HepG2 (cell line): Measurements from ENCODE around the gene FGF21. TPM values are rescaled to one million over a fixed set of nuclear protein-coding genes. Genes with fewer than 3 reads are reported as not detected.
"Not testable (repeated sequence)": the region's sequence is repeated elsewhere in the genome, so short reads cannot be mapped to it uniquely, and the experiment has no call there.

Experiments used
- ATAC-seq: fragments of 200-7000 bp; cut with Tn5 transposase; 3 replicates; pipeline ENCODE4 v1.9.1; 2020; ENCODE audit warnings: mild to moderate bottlenecking, moderate library complexity
- BruUV-seq: library from RNA; stranded (reverse); fragments of 400-500 nt; replicated peaks from 2 replicates; lab custom pipeline; 2021; lab: Mats Ljungman, UMichigan
- CTCF ChIA-PET: fragments of 300-600 bp; formaldehyde crosslinking; extraction: SDS; loops from one replicate; lab custom pipeline; 2021; ENCODE audit warnings: low total read pairs, inconsistent platforms, low intra/inter-chr PET ratio; lab: Yijun Ruan, JAX
- POLR2A ChIA-PET: fragments of 350-600 bp; sonication (Branson Sonifier 250); formaldehyde crosslinking; loops from one replicate; lab custom pipeline; 2020; ENCODE audit warnings: antibody characterized with exemption, inconsistent platforms; lab: Yijun Ruan, JAX
- DNase-seq: peaks from one replicate; pipeline ENCODE4 v3.0.0-alpha.2; 2015; ENCODE audit warnings: low spot score
- FAIRE-seq: peaks from 3 replicates; lab custom pipeline; 2011; peaks lifted over from hg19 to GRCh38; lab: Jason Lieb, UNC
- H2AFZ ChIP-seq: one replicate; pipeline ENCODE4 v1.6.1; 2011; ENCODE audit warnings: low read length, inconsistent platforms
- H3K27ac ChIP-seq: fragments of 300-600 bp; 3 replicates; pipeline ENCODE4 v1.8.0; 2011; ENCODE audit warnings: mixed run types, mild to moderate bottlenecking, mixed read lengths, low read length, inconsistent platforms; ENCODE audit not compliant: insufficient read depth; ENCODE audit errors: extremely low read length
- H3K27me3 ChIP-seq, 2 experiments: fragments of 200-600 bp in 1 of 2; 2 replicates in 1 of 2; 3 replicates in 1 of 2; pipeline versions ENCODE4 v1.6.0 to v1.8.0; 2011; ENCODE audit warnings: low read length in 2 of 2, mild to moderate bottlenecking in 2 of 2, moderate library complexity in 2 of 2, inconsistent platforms in 1 of 2; ENCODE audit not compliant: insufficient read depth in 2 of 2, control insufficient read depth in 1 of 2
- H3K36me3 ChIP-seq, 2 experiments: fragments of 200-600 bp in 1 of 2; replicated peaks in 1 of 2; 2 replicates in 1 of 2; 3 replicates in 1 of 2; pipeline versions ENCODE4 v1.5.1 to v1.8.0; 2011; ENCODE audit warnings: low read length in 2 of 2, inconsistent platforms in 1 of 2; ENCODE audit not compliant: insufficient read depth in 2 of 2, control insufficient read depth in 1 of 2
- H3K4me1 ChIP-seq: 2 replicates; pipeline ENCODE4 v1.5.1; 2012; ENCODE audit warnings: low read length, inconsistent platforms; ENCODE audit not compliant: insufficient read depth
- H3K4me2 ChIP-seq: 2 replicates; pipeline ENCODE4 v1.6.0; 2011; ENCODE audit warnings: low read depth, low read length, inconsistent platforms
- H3K4me3 ChIP-seq, 3 experiments: fragments of 200-600 bp in 1 of 3; sonication (generic), shearing (Covaris generic) in 1 of 3; replicated peaks in 1 of 3; 2 replicates each; pipeline ENCODE4 v1.5.1; 2011 to 2016; ENCODE audit warnings: low read length in 3 of 3, inconsistent platforms in 2 of 3, low read depth in 2 of 3, mild to moderate bottlenecking in 2 of 3, control low read depth in 1 of 3, mixed read lengths in 1 of 3; ENCODE audit not compliant: insufficient read depth in 1 of 3
- H3K79me2 ChIP-seq: one replicate; pipeline ENCODE4 v1.6.1; 2011; ENCODE audit warnings: low read length, inconsistent platforms; ENCODE audit not compliant: insufficient read depth
- H3K9ac ChIP-seq: 2 replicates; pipeline ENCODE4 v1.6.0; 2011; ENCODE audit warnings: mild to moderate bottlenecking, low read depth, low read length, inconsistent platforms; ENCODE audit not compliant: insufficient read depth
- H3K9me3 ChIP-seq: 2 replicates; pipeline ENCODE4 v1.5.1; 2012; ENCODE audit warnings: mild to moderate bottlenecking, low read length
- H4K20me1 ChIP-seq: 2 replicates; pipeline ENCODE4 v1.6.0; 2011; ENCODE audit warnings: inconsistent platforms, mild to moderate bottlenecking, low read length, moderate library complexity; ENCODE audit not compliant: insufficient read depth
- CTCF ChIP-seq: sonication (generic); formaldehyde crosslinking; IDR thresholded peaks from 2 replicates; pipeline ENCODE4 v1.5.0; 2020; ENCODE audit warnings: mild to moderate bottlenecking, missing genetic modification reagents, moderate library complexity
- FOXP1 ChIP-seq, 2 experiments: fragments of 450-650 bp in 1 of 2; IDR thresholded peaks; 2 replicates each; pipeline ENCODE4 v1.6.1; 2017 to 2018; ENCODE audit warnings: antibody characterized with exemption in 1 of 2
- GATAD2A ChIP-seq: IDR thresholded peaks from 2 replicates; pipeline ENCODE4 v1.6.1; 2016
- HMGXB4 ChIP-seq, 2 experiments: sonication (generic) in 1 of 2; formaldehyde crosslinking in 1 of 2; IDR thresholded peaks; 2 replicates each; pipeline versions ENCODE4 v1.4.0 to v1.6.1; 2018 to 2020; ENCODE audit warnings: missing genetic modification reagents in 2 of 2, borderline replicate concordance in 1 of 2, low read depth in 1 of 2, mild to moderate bottlenecking in 1 of 2, missing biosample characterization in 1 of 2
- JUN ChIP-seq: sonication (generic); formaldehyde crosslinking; IDR thresholded peaks from 2 replicates; pipeline ENCODE4 v1.4.0; 2020; ENCODE audit warnings: mild to moderate bottlenecking, missing genetic modification reagents
- MED1 ChIP-seq: sonication (generic); formaldehyde crosslinking; IDR thresholded peaks from 2 replicates; pipeline ENCODE4 v1.4.0; 2020; ENCODE audit warnings: missing genetic modification reagents
- PATZ1 ChIP-seq: sonication (generic); formaldehyde crosslinking; IDR thresholded peaks from 2 replicates; pipeline ENCODE4 v1.4.0; 2020; ENCODE audit warnings: missing genetic modification reagents
- RAD21 ChIP-seq: fragments of 450-650 bp; formaldehyde crosslinking; IDR thresholded peaks from 2 replicates; pipeline ENCODE4 v1.5.0; 2020; ENCODE audit warnings: mild to moderate bottlenecking
- SMC3 ChIP-seq: IDR thresholded peaks from 2 replicates; pipeline ENCODE4 v1.6.1; 2011; ENCODE audit warnings: low read length, improper control_type of control experiment
- SOX13 ChIP-seq, 3 experiments: fragments of 450-650 bp in 1 of 3; sonication (generic) in 1 of 3; formaldehyde crosslinking in 1 of 3; IDR thresholded peaks in 2 of 3; conservative IDR thresholded peaks in 1 of 3; 2 replicates each; pipeline versions ENCODE4 v1.5.0 to v1.6.1; 2016 to 2020; ENCODE audit warnings: antibody characterized with exemption in 1 of 3, mild to moderate bottlenecking in 1 of 3, missing compliant biosample characterization in 1 of 3, missing genetic modification reagents in 1 of 3, moderate library complexity in 1 of 3
- THAP11 ChIP-seq: IDR thresholded peaks from 2 replicates; pipeline ENCODE4 v1.6.1; 2016; ENCODE audit warnings: missing biosample characterization, missing genetic modification reagents
- ZNF276 ChIP-seq: sonication (generic); formaldehyde crosslinking; IDR thresholded peaks from 2 replicates; pipeline ENCODE4 v1.4.0; 2020; ENCODE audit warnings: mild to moderate bottlenecking, low read depth, missing genetic modification reagents
- ZNF496 ChIP-seq: sonication (generic); formaldehyde crosslinking; IDR thresholded peaks from 2 replicates; pipeline ENCODE4 v1.8.1; 2023; ENCODE audit warnings: mild to moderate bottlenecking, moderate library complexity, missing genetic modification reagents; ENCODE audit not compliant: insufficient replicate concordance
- WGBS: methylation state at CpG from one replicate; pipeline ENCODE4 v1.1.6; 2017; ENCODE audit warnings: low lambda C conversion rate; 5-methylcytosine and 5-hydroxymethylcytosine counted together
- in situ Hi-C: cut with HindIII; loops from 2 replicates; pipeline ENCODE4 v1.10.0; 2017; ENCODE audit warnings: low pct_unique_long_range_greater_than_20kb; ENCODE audit not compliant: extremely low pct_ligation_motif_present
- intact Hi-C: fragments of 100-400 bp; cut with micrococcal nuclease; formaldehyde crosslinking; loops from one replicate; pipeline ENCODE4 v1.10.0; 2022; ENCODE audit not compliant: unreplicated experiment
- polyA plus RNA-seq, 8 experiments: library from polyadenylated mRNA; depleted of rRNA in 3 of 8; stranded (reverse) in 7 of 8; unstranded in 1 of 8; fragments of >200 nt; fragmentation: Illumina TruSeq in 4 of 8; extraction: Trizol in 4 of 8; gene quantifications; 2 replicates each; pipeline versions ENCODE4 v1.2.1 to v1.2.3, GENCODE V29; 2011 to 2016; ENCODE audit warnings: low read depth in 4 of 8, missing spikeins in 1 of 8, mixed read lengths in 1 of 8; ENCODE audit not compliant: insufficient read depth in 1 of 8
- total RNA-seq, 5 experiments: library from RNA; depleted of rRNA; stranded (reverse); fragments of >200 nt; fragmentation: Illumina TruSeq; extraction: Trizol; gene quantifications; 2 replicates each; pipeline ENCODE4 v1.2.3, GENCODE V29; 2016; ENCODE audit warnings: low read depth in 1 of 5

FGF21 gene
- total and polyA plus RNA-seq, 2 of the 13 experiments (the other 11 are each of a cell fraction or from before 2014, with no cell fraction given): 0.17 TPM; not detected in 1

GRCh38 chr19:48784527-48784926, 29.2 kb downstream of the FGF21 start (continued):
- TF ChIP-seq CTCF (CRISPR knock-in tag): peak; percentile 79
- peak in 1 of 2 experiments; percentile 62; a peak in 1 of 4 replicates for TF ChIP-seq HMGXB4 (CRISPR knock-in tag; IDR thresholded peaks at IDR 0.05; ENCODE audit: borderline replicate concordance in 1 of 2, low read depth in 1 of 2)
- 0 out of 2 replicates have a peak, but pooled peaks have one; percentile 15 for TF ChIP-seq MED1 (CRISPR knock-in tag)
- TF ChIP-seq ZNF276: peak; percentile 73; the same call in 1 of the 2 replicates
- TF ChIP-seq THAP11 (CRISPR knock-in tag): peak; percentile 78; the same call in 1 of the 2 replicates
- TF ChIP-seq FOXP1 (IDR thresholded peaks at IDR 0.05): no peak
- TF ChIP-seq FOXP1 (CRISPR knock-in tag; IDR thresholded peaks at IDR 0.05): peak; percentile 67
- peak; percentile 22; the same call in 1 of the 2 replicates for TF ChIP-seq GATAD2A (CRISPR knock-in tag)
- TF ChIP-seq PATZ1 (CRISPR knock-in tag): no peak
- TF ChIP-seq SMC3: peak; percentile 69
- no peak for TF ChIP-seq ZNF496
- no peak for TF ChIP-seq SOX13 (IDR thresholded peaks at IDR 0.05)
- TF ChIP-seq SOX13 (CRISPR knock-in tag; conservative IDR thresholded peaks at IDR 0.05 in 1 of 2, IDR thresholded peaks at IDR 0.05 in 1 of 2): peak in 1 of 2 experiments; percentile 18; a peak in 1 of 4 replicates
- no peak for TF ChIP-seq JUN (CRISPR knock-in tag)
- TF ChIP-seq RAD21 (CRISPR knock-in tag): peak; percentile 60; the same call in 1 of the 2 replicates

- H3K79me2 ChIP-seq, H3K27ac ChIP-seq, FAIRE-seq, H3K4me3 ChIP-seq, H3K4me2 ChIP-seq, H3K36me3 ChIP-seq, H3K27me3 ChIP-seq, H3K9ac ChIP-seq, BruUV-seq, CTCF ChIA-PET, ATAC-seq, DNase-seq, H2AFZ ChIP-seq, H3K9me3 ChIP-seq, H4K20me1 ChIP-seq: not testable (repeated sequence)
- intact Hi-C loops (loop anchor here (10.0 kb wide), 1 partner anchor 178 kb away; the partner anchor contains the start of gene FTL), in situ Hi-C loops (loop anchor here (5.0 to 10.0 kb wide), 2 partner anchors 112 to 139 kb away; partner anchors contain the start of genes CA11 and NTN5)
- whole genome bisulfite sequencing: 69% methylated on average over 6 of the region's 7 CpGs
- POLR2A ChIA-PET: interaction anchor here (0.7 kb wide), 1 partner anchor 141 kb away, joined by 3 read pairs; no protein-coding TSS in a partner anchor
- peaks cover 18% of the 10 kb centered on the region for H3K4me1 ChIP-seq
These were observed 31.1 kb downstream of the FGF21 start for GRCh38 chr19:48786422-48786821.
